HepG2 (cell line): ENCODE data around the gene BOLA2B. TPM values are rescaled to one million over a fixed set of nuclear protein-coding genes. Genes with fewer than 3 reads are reported as not detected.
A peak's percentile ranks its signal among the peaks of the same experiment; 100 is the strongest.

ENCODE experiments used
- ATAC-seq: fragments of 200-7000 bp; cut with Tn5 transposase; 3 replicates; pipeline ENCODE4 v1.9.1; 2020; ENCODE audit warnings: mild to moderate bottlenecking, moderate library complexity
- BruUV-seq: library from RNA; stranded (reverse); fragments of 400-500 nt; replicated peaks from 2 replicates; lab custom pipeline; 2021; lab: Mats Ljungman, UMichigan
- CTCF ChIA-PET: fragments of 300-600 bp; formaldehyde crosslinking; extraction: SDS; loops from one replicate; lab custom pipeline; 2021; ENCODE audit warnings: low total read pairs, inconsistent platforms, low intra/inter-chr PET ratio; lab: Yijun Ruan, JAX
- POLR2A ChIA-PET: fragments of 350-600 bp; sonication (Branson Sonifier 250); formaldehyde crosslinking; loops from one replicate; lab custom pipeline; 2020; ENCODE audit warnings: antibody characterized with exemption, inconsistent platforms; lab: Yijun Ruan, JAX
- DNase-seq: peaks from one replicate; pipeline ENCODE4 v3.0.0-alpha.2; 2015; ENCODE audit warnings: low spot score
- FAIRE-seq: peaks from 3 replicates; lab custom pipeline; 2011; peaks lifted over from hg19 to GRCh38; lab: Jason Lieb, UNC
- H2AFZ ChIP-seq: one replicate; pipeline ENCODE4 v1.6.1; 2011; ENCODE audit warnings: low read length, inconsistent platforms
- H3K27ac ChIP-seq: fragments of 300-600 bp; 3 replicates; pipeline ENCODE4 v1.8.0; 2011; ENCODE audit warnings: mixed run types, mild to moderate bottlenecking, mixed read lengths, low read length, inconsistent platforms; ENCODE audit not compliant: insufficient read depth; ENCODE audit errors: extremely low read length
- H3K27me3 ChIP-seq, 2 experiments: fragments of 200-600 bp in 1 of 2; 2 replicates in 1 of 2; 3 replicates in 1 of 2; pipeline versions ENCODE4 v1.6.0 to v1.8.0; 2011; ENCODE audit warnings: low read length in 2 of 2, mild to moderate bottlenecking in 2 of 2, moderate library complexity in 2 of 2, inconsistent platforms in 1 of 2; ENCODE audit not compliant: insufficient read depth in 2 of 2, control insufficient read depth in 1 of 2
- H3K36me3 ChIP-seq, 2 experiments: fragments of 200-600 bp in 1 of 2; replicated peaks in 1 of 2; 2 replicates in 1 of 2; 3 replicates in 1 of 2; pipeline versions ENCODE4 v1.5.1 to v1.8.0; 2011; ENCODE audit warnings: low read length in 2 of 2, inconsistent platforms in 1 of 2; ENCODE audit not compliant: insufficient read depth in 2 of 2, control insufficient read depth in 1 of 2
- H3K4me1 ChIP-seq: 2 replicates; pipeline ENCODE4 v1.5.1; 2012; ENCODE audit warnings: low read length, inconsistent platforms; ENCODE audit not compliant: insufficient read depth
- H3K4me2 ChIP-seq: 2 replicates; pipeline ENCODE4 v1.6.0; 2011; ENCODE audit warnings: low read depth, low read length, inconsistent platforms
- H3K4me3 ChIP-seq, 3 experiments: fragments of 200-600 bp in 1 of 3; sonication (generic), shearing (Covaris generic) in 1 of 3; replicated peaks in 1 of 3; 2 replicates each; pipeline ENCODE4 v1.5.1; 2011 to 2016; ENCODE audit warnings: low read length in 3 of 3, inconsistent platforms in 2 of 3, low read depth in 2 of 3, mild to moderate bottlenecking in 2 of 3, control low read depth in 1 of 3, mixed read lengths in 1 of 3; ENCODE audit not compliant: insufficient read depth in 1 of 3
- H3K79me2 ChIP-seq: one replicate; pipeline ENCODE4 v1.6.1; 2011; ENCODE audit warnings: low read length, inconsistent platforms; ENCODE audit not compliant: insufficient read depth
- H3K9ac ChIP-seq: 2 replicates; pipeline ENCODE4 v1.6.0; 2011; ENCODE audit warnings: mild to moderate bottlenecking, low read depth, low read length, inconsistent platforms; ENCODE audit not compliant: insufficient read depth
- H3K9me3 ChIP-seq: 2 replicates; pipeline ENCODE4 v1.5.1; 2012; ENCODE audit warnings: mild to moderate bottlenecking, low read length
- H4K20me1 ChIP-seq: 2 replicates; pipeline ENCODE4 v1.6.0; 2011; ENCODE audit warnings: inconsistent platforms, mild to moderate bottlenecking, low read length, moderate library complexity; ENCODE audit not compliant: insufficient read depth
- FOXK1 ChIP-seq: sonication (generic); formaldehyde crosslinking; IDR thresholded peaks from 2 replicates; pipeline ENCODE4 v1.4.0; 2020; ENCODE audit warnings: low read depth, missing genetic modification reagents, borderline replicate concordance
- HNF4G ChIP-seq, 2 experiments: sonication (generic) in 1 of 2; formaldehyde crosslinking in 1 of 2; IDR thresholded peaks; 2 replicates each; pipeline versions ENCODE4 v1.4.0 to v1.6.1; 2011 to 2020; ENCODE audit warnings: borderline replicate concordance in 2 of 2, low read depth in 2 of 2, mild to moderate bottlenecking in 2 of 2, low read length in 1 of 2, missing genetic modification reagents in 1 of 2, moderate library complexity in 1 of 2
- IKZF1 ChIP-seq: fragments of 450-650 bp; IDR thresholded peaks from 2 replicates; pipeline ENCODE4 v1.7.1; 2016
- KLF6 ChIP-seq: IDR thresholded peaks from 2 replicates; pipeline ENCODE4 v1.8.0; 2016; ENCODE audit warnings: missing biosample characterization, missing genetic modification reagents
- NR2F6 ChIP-seq, 2 experiments: IDR thresholded peaks; 2 replicates each; pipeline ENCODE4 v1.6.1; 2016; ENCODE audit warnings: antibody characterized with exemption in 1 of 2, mild to moderate bottlenecking in 1 of 2
- PTBP1 ChIP-seq: fragments of 200-400 bp; formaldehyde crosslinking; IDR thresholded peaks from 2 replicates; pipeline ENCODE4 v1.6.1; 2018; ENCODE audit warnings: low read length, low read depth; ENCODE audit not compliant: poor library complexity, severe bottlenecking
- REPIN1 ChIP-seq: sonication (generic); formaldehyde crosslinking; IDR thresholded peaks from 2 replicates; pipeline ENCODE4 v1.8.0; 2022; ENCODE audit warnings: missing genetic modification reagents, low read depth, mild to moderate bottlenecking, borderline replicate concordance
- SALL1 ChIP-seq: sonication (generic); formaldehyde crosslinking; IDR thresholded peaks from 2 replicates; pipeline ENCODE4 v1.8.0; 2022; ENCODE audit warnings: mild to moderate bottlenecking, missing genetic modification reagents
- SRSF4 ChIP-seq: fragments of 200-400 bp; formaldehyde crosslinking; IDR thresholded peaks from one replicate; pipeline ENCODE4 v1.6.1; 2018; ENCODE audit warnings: mild to moderate bottlenecking, low read depth, low read length, moderate library complexity; ENCODE audit not compliant: poor library complexity, severe bottlenecking
- ZMYM4 ChIP-seq: sonication (generic); formaldehyde crosslinking; IDR thresholded peaks from 2 replicates; pipeline ENCODE4 v1.8.1; 2023; ENCODE audit warnings: mild to moderate bottlenecking, missing genetic modification reagents
- ZNF350 ChIP-seq: sonication (generic); formaldehyde crosslinking; IDR thresholded peaks from 2 replicates; pipeline ENCODE4 v1.4.0; 2020; ENCODE audit warnings: mild to moderate bottlenecking, low read depth, missing genetic modification reagents, borderline replicate concordance
- ZNF441 ChIP-seq: sonication (generic); formaldehyde crosslinking; IDR thresholded peaks from 2 replicates; pipeline ENCODE4 v1.7.0; 2021; ENCODE audit warnings: missing genetic modification reagents, borderline replicate concordance
- ZNF501 ChIP-seq: sonication (generic); formaldehyde crosslinking; IDR thresholded peaks from 2 replicates; pipeline ENCODE4 v1.5.1; 2020; ENCODE audit warnings: mild to moderate bottlenecking, moderate library complexity, missing genetic modification reagents
- ZNF709 ChIP-seq: sonication (generic); formaldehyde crosslinking; IDR thresholded peaks from 2 replicates; pipeline ENCODE4 v1.5.0; 2020; ENCODE audit warnings: mild to moderate bottlenecking, missing genetic modification reagents
- WGBS: methylation state at CpG from one replicate; pipeline ENCODE4 v1.1.6; 2017; ENCODE audit warnings: low lambda C conversion rate; 5-methylcytosine and 5-hydroxymethylcytosine counted together
- in situ Hi-C: cut with HindIII; loops from 2 replicates; pipeline ENCODE4 v1.10.0; 2017; ENCODE audit warnings: low pct_unique_long_range_greater_than_20kb; ENCODE audit not compliant: extremely low pct_ligation_motif_present
- intact Hi-C: fragments of 100-400 bp; cut with micrococcal nuclease; formaldehyde crosslinking; loops from one replicate; pipeline ENCODE4 v1.10.0; 2022; ENCODE audit not compliant: unreplicated experiment
- polyA plus RNA-seq, 8 experiments: library from polyadenylated mRNA; depleted of rRNA in 3 of 8; stranded (reverse) in 7 of 8; unstranded in 1 of 8; fragments of >200 nt; fragmentation: Illumina TruSeq in 4 of 8; extraction: Trizol in 4 of 8; gene quantifications; 2 replicates each; pipeline versions ENCODE4 v1.2.1 to v1.2.3, GENCODE V29; 2011 to 2016; ENCODE audit warnings: low read depth in 4 of 8, missing spikeins in 1 of 8, mixed read lengths in 1 of 8; ENCODE audit not compliant: insufficient read depth in 1 of 8
- total RNA-seq, 5 experiments: library from RNA; depleted of rRNA; stranded (reverse); fragments of >200 nt; fragmentation: Illumina TruSeq; extraction: Trizol; gene quantifications; 2 replicates each; pipeline ENCODE4 v1.2.3, GENCODE V29; 2016; ENCODE audit warnings: low read depth in 1 of 5
- TF ChIP-seq, protein P1 (sequence below): sonication (generic); formaldehyde crosslinking; IDR thresholded peaks from 2 replicates; pipeline ENCODE4 v1.5.1; 2020; ENCODE audit warnings: mild to moderate bottlenecking, missing genetic modification reagents, borderline replicate concordance
- TF ChIP-seq, protein P2 (sequence below): sonication (generic); formaldehyde crosslinking; IDR thresholded peaks from 2 replicates; pipeline ENCODE4 v1.8.1; 2022; ENCODE audit warnings: mild to moderate bottlenecking, missing genetic modification reagents
- TF ChIP-seq, protein P3 (sequence below): IDR thresholded peaks from 2 replicates; pipeline ENCODE4 v1.6.1; 2016; ENCODE audit warnings: missing compliant biosample characterization, missing genetic modification reagents, borderline replicate concordance
- TF ChIP-seq, protein P4 (sequence below): sonication (generic); formaldehyde crosslinking; IDR thresholded peaks from 2 replicates; pipeline ENCODE4 v1.5.0; 2020; ENCODE audit warnings: mild to moderate bottlenecking, missing genetic modification reagents

Gene BOLA2B
- total and polyA plus RNA-seq, 2 of the 13 experiments (the other 11 are each of a cell fraction or from before 2014, with no cell fraction given), result 63.8 to 295 TPM

DNA sequence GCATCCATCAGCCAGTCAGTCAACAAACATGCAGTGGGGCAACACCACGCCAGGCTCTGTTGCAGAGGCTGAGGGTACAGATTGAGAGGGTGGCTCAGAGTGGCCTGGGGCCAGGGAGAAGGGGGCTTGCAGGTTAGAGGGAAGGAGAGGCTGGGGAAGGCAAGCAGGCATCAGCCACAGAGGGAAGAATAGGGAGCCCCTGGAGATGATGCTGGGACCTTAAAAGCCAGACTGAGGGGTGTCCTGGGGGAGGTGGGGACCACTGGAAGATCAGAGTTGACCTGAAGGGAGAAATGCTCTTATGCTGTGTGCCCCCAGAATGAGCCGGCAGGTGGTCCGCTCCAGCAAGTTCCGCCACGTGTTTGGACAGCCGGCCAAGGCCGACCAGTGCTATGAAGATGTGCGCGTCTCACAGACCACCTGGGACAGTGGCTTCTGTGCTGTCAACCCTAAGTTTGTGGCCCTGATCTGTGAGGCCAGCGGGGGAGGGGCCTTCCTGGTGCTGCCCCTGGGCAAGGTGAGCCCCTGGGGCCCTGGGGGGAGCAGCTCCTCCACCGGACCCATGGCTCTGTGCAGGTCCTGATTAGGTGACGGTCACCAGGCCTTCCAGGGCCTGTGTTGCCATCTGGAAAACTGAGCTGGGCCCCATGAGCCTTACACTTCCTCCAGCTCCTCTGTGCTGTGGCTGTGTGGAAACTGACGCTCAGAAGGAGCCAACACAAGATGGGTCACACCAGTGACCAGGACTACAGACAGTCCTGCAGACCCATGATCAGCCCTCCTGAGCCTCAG lies 8.4 kb downstream of the BOLA2B start:
- no peak; the same call in 2 of the 3 replicates for ATAC-seq
- Histone ChIP-seq H3K36me3 (no peaks in the 10 kb centered on the region), H3K27me3 (no peaks in the 10 kb centered on the region; a peak in 1 of 5 replicates), H2AFZ (no peak overlapping the region), H3K9ac (no peak overlapping the region), H3K4me1 (peaks cover 42% of the 10 kb centered on the region), H4K20me1 (no peaks in the 10 kb centered on the region), H3K4me3 (peak overlapping the region in 1 of 3 experiments; percentile 81; a peak in 1 of 6 replicates), H3K9me3 (no peaks in the 10 kb centered on the region), H3K4me2 (peak overlapping the region; percentile 82; the same call in 1 of the 2 replicates), H3K79me2 (no peaks in the 10 kb centered on the region), H3K27ac (no peak overlapping the region)
- 94% methylated on average over 11 of the region's 13 CpGs for WGBS
- intact Hi-C loops, result no loop called here
- no peak for FAIRE-seq
- BruUV-seq, result no TSS peak
- in situ Hi-C loops, result no loop called here
- DNase-seq, result no peak
- ChIA-PET POLR2A (interaction anchor here (1.1 to 1.3 kb wide), 2 partner anchors 8 to 45 kb away, joined by 3 read pairs; no protein-coding TSS in a partner anchor), CTCF (no interaction called here)
- TF ChIP-seq, protein P1, sequence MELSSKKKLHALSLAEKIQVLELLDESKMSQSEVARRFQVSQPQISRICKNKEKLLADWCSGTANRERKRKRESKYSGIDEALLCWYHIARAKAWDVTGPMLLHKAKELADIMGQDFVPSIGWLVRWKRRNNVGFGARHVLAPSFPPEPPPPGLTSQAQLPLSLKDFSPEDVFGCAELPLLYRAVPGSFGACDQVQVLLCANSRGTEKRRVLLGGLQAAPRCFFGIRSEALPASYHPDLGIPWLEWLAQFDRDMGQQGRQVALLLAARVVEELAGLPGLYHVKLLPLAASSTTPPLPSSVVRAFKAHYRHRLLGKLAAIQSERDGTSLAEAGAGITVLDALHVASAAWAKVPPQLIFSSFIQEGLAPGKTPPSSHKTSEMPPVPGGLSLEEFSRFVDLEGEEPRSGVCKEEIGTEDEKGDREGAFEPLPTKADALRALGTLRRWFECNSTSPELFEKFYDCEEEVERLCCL (CRISPR knock-in tag), result no peak
- TF ChIP-seq, protein P2, sequence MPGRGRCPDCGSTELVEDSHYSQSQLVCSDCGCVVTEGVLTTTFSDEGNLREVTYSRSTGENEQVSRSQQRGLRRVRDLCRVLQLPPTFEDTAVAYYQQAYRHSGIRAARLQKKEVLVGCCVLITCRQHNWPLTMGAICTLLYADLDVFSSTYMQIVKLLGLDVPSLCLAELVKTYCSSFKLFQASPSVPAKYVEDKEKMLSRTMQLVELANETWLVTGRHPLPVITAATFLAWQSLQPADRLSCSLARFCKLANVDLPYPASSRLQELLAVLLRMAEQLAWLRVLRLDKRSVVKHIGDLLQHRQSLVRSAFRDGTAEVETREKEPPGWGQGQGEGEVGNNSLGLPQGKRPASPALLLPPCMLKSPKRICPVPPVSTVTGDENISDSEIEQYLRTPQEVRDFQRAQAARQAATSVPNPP (CRISPR knock-in tag), result no peak
- TF ChIP-seq NR2F6 (IDR thresholded peaks at IDR 0.05) (no peak), NR2F6 (CRISPR knock-in tag; IDR thresholded peaks at IDR 0.05) (no peak), ZNF709 (CRISPR knock-in tag) (no peak), ZNF441 (CRISPR knock-in tag) (no peak), SALL1 (CRISPR knock-in tag) (0 out of 2 replicates have a peak, but pooled peaks have one; percentile 10), ZMYM4 (CRISPR knock-in tag) (0 out of 2 replicates have a peak, but pooled peaks have one; percentile 5), IKZF1 (no peak), ZNF350 (CRISPR knock-in tag) (peak; percentile 41; the same call in 1 of the 2 replicates), KLF6 (CRISPR knock-in tag) (no peak), REPIN1 (CRISPR knock-in tag) (no peak), PTBP1 (no peak), SRSF4 (no peak), FOXK1 (no peak), ZNF501 (CRISPR knock-in tag) (no peak), HNF4G (IDR thresholded peaks at IDR 0.05; ENCODE audit: borderline replicate concordance, low read depth, low read length) (no peak), HNF4G (CRISPR knock-in tag; IDR thresholded peaks at IDR 0.05; ENCODE audit: borderline replicate concordance, low read depth) (no peak)
- TF ChIP-seq, protein P3, sequence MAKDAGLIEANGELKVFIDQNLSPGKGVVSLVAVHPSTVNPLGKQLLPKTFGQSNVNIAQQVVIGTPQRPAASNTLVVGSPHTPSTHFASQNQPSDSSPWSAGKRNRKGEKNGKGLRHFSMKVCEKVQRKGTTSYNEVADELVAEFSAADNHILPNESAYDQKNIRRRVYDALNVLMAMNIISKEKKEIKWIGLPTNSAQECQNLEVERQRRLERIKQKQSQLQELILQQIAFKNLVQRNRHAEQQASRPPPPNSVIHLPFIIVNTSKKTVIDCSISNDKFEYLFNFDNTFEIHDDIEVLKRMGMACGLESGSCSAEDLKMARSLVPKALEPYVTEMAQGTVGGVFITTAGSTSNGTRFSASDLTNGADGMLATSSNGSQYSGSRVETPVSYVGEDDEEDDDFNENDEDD (CRISPR knock-in tag), result no peak
- TF ChIP-seq, protein P4, sequence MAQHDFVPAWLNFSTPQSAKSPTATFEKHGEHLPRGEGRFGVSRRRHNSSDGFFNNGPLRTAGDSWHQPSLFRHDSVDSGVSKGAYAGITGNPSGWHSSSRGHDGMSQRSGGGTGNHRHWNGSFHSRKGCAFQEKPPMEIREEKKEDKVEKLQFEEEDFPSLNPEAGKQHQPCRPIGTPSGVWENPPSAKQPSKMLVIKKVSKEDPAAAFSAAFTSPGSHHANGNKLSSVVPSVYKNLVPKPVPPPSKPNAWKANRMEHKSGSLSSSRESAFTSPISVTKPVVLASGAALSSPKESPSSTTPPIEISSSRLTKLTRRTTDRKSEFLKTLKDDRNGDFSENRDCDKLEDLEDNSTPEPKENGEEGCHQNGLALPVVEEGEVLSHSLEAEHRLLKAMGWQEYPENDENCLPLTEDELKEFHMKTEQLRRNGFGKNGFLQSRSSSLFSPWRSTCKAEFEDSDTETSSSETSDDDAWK, result no peak
